ENCODE data around the gene FAF2. TPM values are rescaled to one million over a fixed set of nuclear protein-coding genes. Genes with fewer than 3 reads are reported as not detected.
A peak's percentile ranks its signal among the peaks of the same experiment; 100 is the strongest.

Gene FAF2
- total and polyA plus RNA-seq, 10 of the 15 experiments (the other 5 are each of a cell fraction or from before 2014, with no cell fraction given): 19.0 to 45.1 (median 35.6) TPM

DNA sequence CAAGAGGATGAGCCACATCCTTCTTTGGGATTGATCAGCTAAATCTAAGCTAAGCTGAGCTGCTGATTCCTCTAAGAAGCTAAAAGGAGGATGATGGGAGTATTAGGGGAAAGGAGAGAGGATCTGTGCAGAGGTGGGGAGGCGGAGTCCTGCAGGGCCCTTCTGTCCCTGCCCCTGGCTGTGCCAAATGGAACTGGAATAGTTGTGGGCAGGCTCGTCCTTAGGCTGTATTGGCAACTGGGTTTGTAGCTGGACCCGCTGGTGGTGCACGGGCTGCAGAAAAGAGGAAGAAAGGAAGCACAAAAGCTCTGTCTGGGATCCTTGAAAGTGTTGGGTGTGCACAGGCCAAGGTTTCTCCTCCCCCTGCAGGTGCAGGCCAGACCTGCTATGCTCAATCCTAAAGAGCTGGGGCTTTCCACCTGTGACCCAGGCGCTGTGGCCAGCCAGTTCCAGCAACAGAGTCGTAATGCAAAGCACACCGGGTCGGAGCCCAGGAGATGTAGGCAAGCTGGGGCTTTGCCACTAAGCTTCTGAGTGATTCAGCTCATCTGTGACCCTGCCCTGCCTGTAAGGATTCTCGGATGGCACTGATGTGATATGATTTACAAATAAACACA, 41.6 kb upstream of the FAF2 start:
- Histone ChIP-seq H3K4me3 (no peak overlapping the region), H3K79me2 (ENCODE audit: control insufficient read depth, insufficient read depth, low read length) (no peaks in the 10 kb centered on the region), H3K4me1 (ENCODE audit: control insufficient read depth, insufficient read depth, low read length) (no peaks in the 10 kb centered on the region), H4K20me1 (ENCODE audit: control insufficient read depth, insufficient read depth) (no peaks in the 10 kb centered on the region), H3K9ac (ENCODE audit: control insufficient read depth, insufficient read depth, low read length) (no peak overlapping the region), H3K9me3 (replicated peaks; ENCODE audit: control insufficient read depth, insufficient read depth, low read length) (no peaks in the 10 kb centered on the region), H2AFZ (ENCODE audit: control insufficient read depth, low read depth, low read length) (no peak overlapping the region), H3K36me3 (ENCODE audit: control insufficient read depth in 2 of 2, insufficient read depth in 2 of 2, low read length in 1 of 2) (no peaks in the 10 kb centered on the region; a peak in 1 of 4 replicates), H3K27ac (ENCODE audit: control insufficient read depth, insufficient read depth) (no peak overlapping the region), H3K4me2 (ENCODE audit: control insufficient read depth, insufficient read depth) (no peak overlapping the region), H3K27me3 (replicated peaks in 1 of 2; ENCODE audit: control insufficient read depth in 2 of 2, insufficient read depth in 2 of 2, low read length in 1 of 2) (no peaks in the 10 kb centered on the region)
- SMC1A ChIA-PET (ENCODE audit: uncharacterized antibody, unreplicated experiment): interaction anchor here (1.0 to 1.7 kb wide), 2 partner anchors 9 to 677 kb away, joined by 3 to 5 read pairs; partner anchors contain the start of gene CLTB
- RAD21 ChIA-PET (ENCODE audit: unreplicated experiment): interaction anchor here (0.7 to 0.9 kb wide), 2 partner anchors 22 to 676 kb away, joined by 3 to 4 read pairs; no protein-coding TSS in a partner anchor
- intact Hi-C loops (cut with micrococcal nuclease; ENCODE audit: unreplicated experiment) (no loop called here), in situ Hi-C loops (cut with MboI) (no loop called here)
- TF ChIP-seq TBL1XR1 (IDR thresholded peaks at IDR 0.05; ENCODE audit: low read depth, low read length) (no peak), ATF7 (IDR thresholded peaks at IDR 0.05; ENCODE audit: low read depth) (no peak), SKIL (IDR thresholded peaks at IDR 0.05; ENCODE audit: low read depth, poor library complexity, severe bottlenecking) (no peak), CREB1 (IDR thresholded peaks at IDR 0.05; ENCODE audit: low read depth) (no peak)
- CTCF ChIA-PET: interaction anchor here (0.7 to 2.0 kb wide), 4 partner anchors 9 to 172 kb away, joined by 3 to 4 read pairs (median 4); no protein-coding TSS in a partner anchor
- BruUV-seq (replicated peaks): no TSS peak
- peak; percentile 68 for ATAC-seq
- no peak for FAIRE-seq
- 69% methylated on average over 9 of the region's 9 CpGs for WGBS (ENCODE audit: insufficient coverage, insufficient replicate concordance, low lambda C conversion rate, missing lambda C conversion rate)
- no peak for DNase-seq (ENCODE audit: low read depth, low spot score)
- POLR2A ChIA-PET: interaction anchor here (0.9 kb wide), 1 partner anchor 17 kb away, joined by 3 read pairs; no protein-coding TSS in a partner anchor

All from GM12878 (cell line).